Upper lobe of left lung (tissue), 4 donors: ENCODE data around the gene ATG9B.

ENCODE experiments used
- CTCF ChIP-seq, 6 experiments: fragments of 450-650 bp in 4 of 6; fragments of 200-600 bp in 2 of 6; sonication (generic) in 2 of 6; IDR thresholded peaks; one replicate each; pipeline ENCODE4 v1.5.1; 2016 to 2019; ENCODE audit warnings: antibody characterized with exemption in 6 of 6
- EP300 ChIP-seq, 4 donors: sonication (generic); formaldehyde crosslinking; IDR thresholded peaks; one replicate each; pipeline ENCODE4 v1.5.1; 2017; ENCODE audit warnings: antibody characterized with exemption in 4 of 4, control low read depth in 2 of 4
- POLR2A ChIP-seq, 4 donors: fragments of 450-650 bp; IDR thresholded peaks; one replicate each; pipeline ENCODE4 v1.5.1; 2016 to 2017; ENCODE audit warnings: antibody characterized with exemption in 4 of 4, mild to moderate bottlenecking in 2 of 4
- POLR2AphosphoS5 ChIP-seq, 2 donors: sonication (generic); formaldehyde crosslinking; IDR thresholded peaks; one replicate each; pipeline ENCODE4 v1.5.1; 2017; ENCODE audit warnings: antibody characterized with exemption in 2 of 2

- no peak for TF ChIP-seq CTCF (IDR thresholded peaks at IDR 0.05)
- TF ChIP-seq POLR2A (IDR thresholded peaks at IDR 0.05) = no peak
- TF ChIP-seq EP300 (IDR thresholded peaks at IDR 0.05) = no peak
- TF ChIP-seq POLR2AphosphoS5 (IDR thresholded peaks at IDR 0.05) = no peak
These were observed 40.2 kb upstream of the ATG9B start for GRCh38 chr7:151064454-151064853.
